WTC11 (cell line): ENCODE measurements around the gene MRPS15.
A peak's percentile ranks its signal among the peaks of the same experiment; 100 is the strongest.

Experiments used
- CREB1 ChIP-seq: sonication (generic); formaldehyde crosslinking; IDR thresholded peaks from 2 replicates; pipeline ENCODE4 v1.8.0; 2023; ENCODE audit warnings: mild to moderate bottlenecking, missing genetic modification reagents
- ETV6 ChIP-seq: sonication (generic); formaldehyde crosslinking; IDR thresholded peaks from 2 replicates; pipeline ENCODE4 v1.8.1; 2022; ENCODE audit warnings: mild to moderate bottlenecking, missing genetic modification reagents
- FOXP1 ChIP-seq: sonication (generic); formaldehyde crosslinking; IDR thresholded peaks from 2 replicates; pipeline ENCODE4 v1.8.0; 2022; ENCODE audit warnings: missing genetic modification reagents, mild to moderate bottlenecking, moderate library complexity, borderline replicate concordance
- RORB ChIP-seq: fragments of 250-450 bp; sonication (Bioruptor Pico); IDR thresholded peaks from 2 replicates; pipeline ENCODE4 v1.9.0; 2021; ENCODE audit warnings: mild to moderate bottlenecking
- SMAD3 ChIP-seq: sonication (generic); formaldehyde crosslinking; IDR thresholded peaks from 2 replicates; pipeline ENCODE4 v1.8.0; 2022; ENCODE audit warnings: missing genetic modification reagents, mild to moderate bottlenecking, borderline replicate concordance
- TP53 ChIP-seq: sonication (generic); formaldehyde crosslinking; IDR thresholded peaks from 2 replicates; pipeline ENCODE4 v1.8.1; 2023; ENCODE audit warnings: mild to moderate bottlenecking, missing genetic modification reagents
- ZNF121 ChIP-seq: sonication (generic); formaldehyde crosslinking; IDR thresholded peaks from 2 replicates; pipeline ENCODE4 v1.8.0; 2023; ENCODE audit warnings: missing genetic modification reagents
- ZNF416 ChIP-seq: fragments of 250-450 bp; sonication (Bioruptor Pico); IDR thresholded peaks from 2 replicates; pipeline ENCODE4 v1.9.0; 2021; ENCODE audit warnings: mild to moderate bottlenecking, inconsistent platforms
- TF ChIP-seq, protein P1 (sequence below): fragments of 200-600 bp; IDR thresholded peaks from 2 replicates; pipeline ENCODE4 v1.8.0; 2022; ENCODE audit warnings: antibody characterized with exemption
- TF ChIP-seq, protein P2 (sequence below): sonication (generic); formaldehyde crosslinking; IDR thresholded peaks from 2 replicates; pipeline ENCODE4 v1.8.0; 2023; ENCODE audit warnings: mild to moderate bottlenecking, missing genetic modification reagents
- TF ChIP-seq, protein P3 (sequence below): sonication (generic); formaldehyde crosslinking; conservative IDR thresholded peaks from 2 replicates; pipeline ENCODE4 v1.8.1; 2023; ENCODE audit warnings: mild to moderate bottlenecking, low read depth, missing genetic modification reagents, moderate library complexity
- TF ChIP-seq, protein P4 (sequence below): sonication (generic); formaldehyde crosslinking; conservative IDR thresholded peaks from 2 replicates; pipeline ENCODE4 v1.8.1; 2022; ENCODE audit warnings: mild to moderate bottlenecking, missing genetic modification reagents

DNA sequence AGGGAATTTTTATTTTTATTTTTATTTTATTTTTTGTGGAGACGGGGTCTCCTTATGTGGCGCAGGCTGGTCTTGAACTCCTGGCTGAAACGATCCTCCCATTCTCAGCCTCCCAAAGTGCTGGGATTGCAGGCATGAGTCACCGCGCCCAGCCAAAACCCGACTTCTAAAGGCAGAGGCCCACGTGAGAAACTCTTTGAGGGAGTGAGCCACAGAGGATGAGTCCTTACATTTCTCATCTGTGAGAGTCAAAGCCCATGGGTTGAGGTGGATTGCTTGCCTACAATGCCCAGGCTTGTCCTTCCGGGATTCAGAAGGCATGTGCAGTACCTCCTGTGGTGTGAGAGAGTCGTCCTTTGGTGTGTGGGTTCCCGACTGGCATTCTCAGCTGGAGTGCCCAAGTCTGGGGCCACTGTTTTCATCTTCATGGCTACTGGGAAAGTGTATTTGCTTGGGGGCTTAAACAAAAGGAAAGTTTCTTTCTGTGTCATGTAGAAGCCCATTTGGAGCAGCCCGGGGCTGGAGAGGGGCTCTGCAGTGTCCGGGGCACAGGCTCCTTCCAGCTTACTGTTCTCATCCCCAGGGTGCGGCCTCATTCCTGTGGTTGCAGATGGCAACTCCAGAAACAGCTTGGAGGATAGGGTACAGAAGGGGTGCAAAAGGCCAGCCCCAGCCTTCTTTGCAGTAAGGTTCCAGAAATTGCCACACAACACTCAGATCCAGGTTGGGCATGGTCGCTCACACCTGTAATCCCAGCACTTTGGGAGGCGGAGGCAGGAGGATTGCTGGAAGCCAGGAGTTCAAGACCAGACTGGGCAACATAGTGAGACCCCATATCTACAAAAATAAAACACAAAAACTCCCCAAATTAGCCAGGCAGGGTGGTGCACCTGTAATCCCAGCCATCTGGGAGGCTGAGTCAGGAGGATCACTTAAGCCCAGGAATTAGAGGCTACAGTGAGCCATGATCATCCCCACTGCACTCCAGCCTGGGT is 47.9 kb upstream of the MRPS15 start:
- TF ChIP-seq, protein P1, sequence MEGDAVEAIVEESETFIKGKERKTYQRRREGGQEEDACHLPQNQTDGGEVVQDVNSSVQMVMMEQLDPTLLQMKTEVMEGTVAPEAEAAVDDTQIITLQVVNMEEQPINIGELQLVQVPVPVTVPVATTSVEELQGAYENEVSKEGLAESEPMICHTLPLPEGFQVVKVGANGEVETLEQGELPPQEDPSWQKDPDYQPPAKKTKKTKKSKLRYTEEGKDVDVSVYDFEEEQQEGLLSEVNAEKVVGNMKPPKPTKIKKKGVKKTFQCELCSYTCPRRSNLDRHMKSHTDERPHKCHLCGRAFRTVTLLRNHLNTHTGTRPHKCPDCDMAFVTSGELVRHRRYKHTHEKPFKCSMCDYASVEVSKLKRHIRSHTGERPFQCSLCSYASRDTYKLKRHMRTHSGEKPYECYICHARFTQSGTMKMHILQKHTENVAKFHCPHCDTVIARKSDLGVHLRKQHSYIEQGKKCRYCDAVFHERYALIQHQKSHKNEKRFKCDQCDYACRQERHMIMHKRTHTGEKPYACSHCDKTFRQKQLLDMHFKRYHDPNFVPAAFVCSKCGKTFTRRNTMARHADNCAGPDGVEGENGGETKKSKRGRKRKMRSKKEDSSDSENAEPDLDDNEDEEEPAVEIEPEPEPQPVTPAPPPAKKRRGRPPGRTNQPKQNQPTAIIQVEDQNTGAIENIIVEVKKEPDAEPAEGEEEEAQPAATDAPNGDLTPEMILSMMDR: no peak
- TF ChIP-seq SMAD3 (CRISPR knock-in tag): no peak
- TF ChIP-seq, protein P2, sequence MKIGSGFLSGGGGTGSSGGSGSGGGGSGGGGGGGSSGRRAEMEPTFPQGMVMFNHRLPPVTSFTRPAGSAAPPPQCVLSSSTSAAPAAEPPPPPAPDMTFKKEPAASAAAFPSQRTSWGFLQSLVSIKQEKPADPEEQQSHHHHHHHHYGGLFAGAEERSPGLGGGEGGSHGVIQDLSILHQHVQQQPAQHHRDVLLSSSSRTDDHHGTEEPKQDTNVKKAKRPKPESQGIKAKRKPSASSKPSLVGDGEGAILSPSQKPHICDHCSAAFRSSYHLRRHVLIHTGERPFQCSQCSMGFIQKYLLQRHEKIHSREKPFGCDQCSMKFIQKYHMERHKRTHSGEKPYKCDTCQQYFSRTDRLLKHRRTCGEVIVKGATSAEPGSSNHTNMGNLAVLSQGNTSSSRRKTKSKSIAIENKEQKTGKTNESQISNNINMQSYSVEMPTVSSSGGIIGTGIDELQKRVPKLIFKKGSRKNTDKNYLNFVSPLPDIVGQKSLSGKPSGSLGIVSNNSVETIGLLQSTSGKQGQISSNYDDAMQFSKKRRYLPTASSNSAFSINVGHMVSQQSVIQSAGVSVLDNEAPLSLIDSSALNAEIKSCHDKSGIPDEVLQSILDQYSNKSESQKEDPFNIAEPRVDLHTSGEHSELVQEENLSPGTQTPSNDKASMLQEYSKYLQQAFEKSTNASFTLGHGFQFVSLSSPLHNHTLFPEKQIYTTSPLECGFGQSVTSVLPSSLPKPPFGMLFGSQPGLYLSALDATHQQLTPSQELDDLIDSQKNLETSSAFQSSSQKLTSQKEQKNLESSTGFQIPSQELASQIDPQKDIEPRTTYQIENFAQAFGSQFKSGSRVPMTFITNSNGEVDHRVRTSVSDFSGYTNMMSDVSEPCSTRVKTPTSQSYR (CRISPR knock-in tag): no peak
- TF ChIP-seq, protein P3, sequence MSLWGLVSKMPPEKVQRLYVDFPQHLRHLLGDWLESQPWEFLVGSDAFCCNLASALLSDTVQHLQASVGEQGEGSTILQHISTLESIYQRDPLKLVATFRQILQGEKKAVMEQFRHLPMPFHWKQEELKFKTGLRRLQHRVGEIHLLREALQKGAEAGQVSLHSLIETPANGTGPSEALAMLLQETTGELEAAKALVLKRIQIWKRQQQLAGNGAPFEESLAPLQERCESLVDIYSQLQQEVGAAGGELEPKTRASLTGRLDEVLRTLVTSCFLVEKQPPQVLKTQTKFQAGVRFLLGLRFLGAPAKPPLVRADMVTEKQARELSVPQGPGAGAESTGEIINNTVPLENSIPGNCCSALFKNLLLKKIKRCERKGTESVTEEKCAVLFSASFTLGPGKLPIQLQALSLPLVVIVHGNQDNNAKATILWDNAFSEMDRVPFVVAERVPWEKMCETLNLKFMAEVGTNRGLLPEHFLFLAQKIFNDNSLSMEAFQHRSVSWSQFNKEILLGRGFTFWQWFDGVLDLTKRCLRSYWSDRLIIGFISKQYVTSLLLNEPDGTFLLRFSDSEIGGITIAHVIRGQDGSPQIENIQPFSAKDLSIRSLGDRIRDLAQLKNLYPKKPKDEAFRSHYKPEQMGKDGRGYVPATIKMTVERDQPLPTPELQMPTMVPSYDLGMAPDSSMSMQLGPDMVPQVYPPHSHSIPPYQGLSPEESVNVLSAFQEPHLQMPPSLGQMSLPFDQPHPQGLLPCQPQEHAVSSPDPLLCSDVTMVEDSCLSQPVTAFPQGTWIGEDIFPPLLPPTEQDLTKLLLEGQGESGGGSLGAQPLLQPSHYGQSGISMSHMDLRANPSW (CRISPR knock-in tag): no peak
- no peak for TF ChIP-seq FOXP1 (CRISPR knock-in tag)
- TF ChIP-seq, protein P4, sequence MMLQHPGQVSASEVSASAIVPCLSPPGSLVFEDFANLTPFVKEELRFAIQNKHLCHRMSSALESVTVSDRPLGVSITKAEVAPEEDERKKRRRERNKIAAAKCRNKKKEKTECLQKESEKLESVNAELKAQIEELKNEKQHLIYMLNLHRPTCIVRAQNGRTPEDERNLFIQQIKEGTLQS (CRISPR knock-in tag): no peak
- TF ChIP-seq ZNF121 (CRISPR knock-in tag): peak; percentile 64; the same call in 1 of the 2 replicates
- TF ChIP-seq TP53 (CRISPR knock-in tag): no peak
- no peak for TF ChIP-seq ETV6 (CRISPR knock-in tag)
- TF ChIP-seq RORB: no peak
- no peak for TF ChIP-seq ZNF416
- no peak for TF ChIP-seq CREB1 (CRISPR knock-in tag)
